Skeletal muscle satellite cell (primary cell): Measurements from ENCODE around the gene PGK1.
"Not testable (repeated sequence)": the region's sequence is repeated elsewhere in the genome, so short reads cannot be mapped to it uniquely, and the experiment has no call there.

Source experiments
- H3K27me3 ChIP-seq: 2 replicates; pipeline ENCODE4 v1.7.0; 2013; ENCODE audit warnings: low read length; ENCODE audit not compliant: control insufficient read depth, insufficient read depth
- H3K36me3 ChIP-seq: 2 replicates; pipeline ENCODE4 v1.7.0; 2013; ENCODE audit warnings: mild to moderate bottlenecking, control low read depth, low read length; ENCODE audit not compliant: insufficient read depth
- H3K4me1 ChIP-seq: 2 replicates; pipeline ENCODE4 v1.7.0; 2013; ENCODE audit warnings: low read length; ENCODE audit not compliant: control insufficient read depth, insufficient read depth
- H3K4me2 ChIP-seq: 2 replicates; pipeline ENCODE4 v1.7.0; 2013; ENCODE audit warnings: mild to moderate bottlenecking, low read length
- H3K4me3 ChIP-seq: 2 replicates; pipeline ENCODE4 v1.7.0; 2013; ENCODE audit warnings: low read length
- H3K9ac ChIP-seq: 2 replicates; pipeline ENCODE4 v1.7.0; 2013; ENCODE audit warnings: mild to moderate bottlenecking, low read depth, low read length, moderate library complexity
- H3K9me3 ChIP-seq: replicated peaks from 2 replicates; pipeline ENCODE4 v1.7.0; 2013; ENCODE audit warnings: mild to moderate bottlenecking, control low read depth, low read length

Gene PGK1

GRCh38 chrX:78118628-78119027, 14.6 kb downstream of the PGK1 start:
- Histone ChIP-seq H3K9me3 (no peaks in the 10 kb centered on the region), H3K9ac (no peak overlapping the region), H3K36me3 (peaks cover 57% of the 10 kb centered on the region), H3K4me1 (peaks cover 5% of the 10 kb centered on the region), H3K4me3 (no peak overlapping the region), H3K4me2 (no peak overlapping the region), H3K27me3 (no peaks in the 10 kb centered on the region)

GRCh38 chrX:78119521-78120227, 15.6 kb downstream of the PGK1 start:
- H3K4me2 ChIP-seq, result no peak overlapping the region
- H3K27me3 ChIP-seq, result no peaks in the 10 kb centered on the region
- H3K9me3 ChIP-seq, result no peaks in the 10 kb centered on the region
- H3K9ac ChIP-seq, result no peak overlapping the region
- peaks cover 55% of the 10 kb centered on the region for H3K36me3 ChIP-seq
- H3K4me3 ChIP-seq, result no peak overlapping the region
- peaks cover 5% of the 10 kb centered on the region for H3K4me1 ChIP-seq

GRCh38 chrX:78123190-78123589, 19.1 kb downstream of the PGK1 start:
- H3K9ac ChIP-seq, result no peak overlapping the region
- H3K4me3 ChIP-seq, result no peak overlapping the region
- peaks cover 5% of the 10 kb centered on the region for H3K4me1 ChIP-seq
- peaks cover 47% of the 10 kb centered on the region for H3K36me3 ChIP-seq
- H3K27me3 ChIP-seq, result no peaks in the 10 kb centered on the region
- H3K9me3 ChIP-seq, result no peaks in the 10 kb centered on the region
- no peak overlapping the region for H3K4me2 ChIP-seq

GRCh38 chrX:78124307-78124706, 20.3 kb downstream of the PGK1 start:
- peaks cover 50% of the 10 kb centered on the region for H3K36me3 ChIP-seq
- no peak overlapping the region for H3K9ac ChIP-seq
- H3K27me3 ChIP-seq, result no peaks in the 10 kb centered on the region
- no peaks in the 10 kb centered on the region for H3K9me3 ChIP-seq
- H3K4me1 ChIP-seq, result peaks cover 5% of the 10 kb centered on the region
- H3K4me3 ChIP-seq, result no peak overlapping the region
- no peak overlapping the region for H3K4me2 ChIP-seq

GRCh38 chrX:78125148-78125547, 21.1 kb downstream of the PGK1 start:
- Histone ChIP-seq H3K27me3 (no peaks in the 10 kb centered on the region), H3K4me3 (no peak overlapping the region), H3K9ac (no peak overlapping the region), H3K4me1 (peaks cover 5% of the 10 kb centered on the region), H3K36me3 (peaks cover 52% of the 10 kb centered on the region), H3K4me2 (no peak overlapping the region), H3K9me3 (no peaks in the 10 kb centered on the region)

GRCh38 chrX:78125781-78126180, 21.7 kb downstream of the PGK1 start:
- H3K36me3 ChIP-seq, result peaks cover 51% of the 10 kb centered on the region
- H3K27me3 ChIP-seq, H3K4me3 ChIP-seq, H3K9ac ChIP-seq, H3K4me2 ChIP-seq, H3K4me1 ChIP-seq, H3K9me3 ChIP-seq: not testable (repeated sequence)

- Histone ChIP-seq H3K4me2 (no peak overlapping the region), H3K27me3 (no peaks in the 10 kb centered on the region), H3K9me3 (no peaks in the 10 kb centered on the region), H3K4me1 (no peaks in the 10 kb centered on the region), H3K36me3 (peaks cover 30% of the 10 kb centered on the region), H3K4me3 (no peak overlapping the region), H3K9ac (no peak overlapping the region)
Observed at GRCh38 chrX:78129714-78130113, 25.7 kb downstream of the PGK1 start.

GRCh38 chrX:78130396-78130795, 26.3 kb downstream of the PGK1 start:
- Histone ChIP-seq H3K36me3 (peaks cover 23% of the 10 kb centered on the region), H3K4me2 (no peak overlapping the region), H3K9ac (no peak overlapping the region), H3K4me1 (no peaks in the 10 kb centered on the region), H3K4me3 (no peak overlapping the region), H3K9me3 (no peaks in the 10 kb centered on the region), H3K27me3 (no peaks in the 10 kb centered on the region)

GRCh38 chrX:78131117-78131516, 27.1 kb downstream of the PGK1 start:
- Histone ChIP-seq H3K27me3 (no peaks in the 10 kb centered on the region), H3K4me2 (no peak overlapping the region), H3K4me3 (no peak overlapping the region), H3K36me3 (peaks cover 22% of the 10 kb centered on the region), H3K4me1 (no peaks in the 10 kb centered on the region), H3K9ac (no peak overlapping the region), H3K9me3 (no peaks in the 10 kb centered on the region)

- no peak overlapping the region for H3K9ac ChIP-seq
- H3K4me2 ChIP-seq, result no peak overlapping the region
- H3K36me3 ChIP-seq, result peaks cover 10% of the 10 kb centered on the region
- no peaks in the 10 kb centered on the region for H3K9me3 ChIP-seq
- no peak overlapping the region for H3K4me3 ChIP-seq
- peaks cover 4% of the 10 kb centered on the region for H3K4me1 ChIP-seq
- H3K27me3 ChIP-seq, result no peaks in the 10 kb centered on the region
Observed at GRCh38 chrX:78133238-78133960, 29.4 kb downstream of the PGK1 start.

GRCh38 chrX:78139160-78140123, 35.4 kb downstream of the PGK1 start, which contains the start of gene TAF9B:
TSS of gene TAF9B (minus strand) at chrX:78139650. CDS start at chrX:78139611, 39 bp downstream.
- Histone ChIP-seq H3K9me3 (no peaks in the 10 kb centered on the region), H3K27me3 (no peaks in the 10 kb centered on the region), H3K4me3 (peak within 1 kb of the TSS; percentile 77), H3K9ac (peak within 1 kb of the TSS; percentile 87), H3K4me1 (peaks cover 5% of the 10 kb centered on the region), H3K36me3 (no peaks in the 10 kb centered on the region), H3K4me2 (peak within 1 kb of the TSS; percentile 86)
